Kidney (tissue), 14 donors: Measurements from ENCODE around the gene RAPGEF6. TPM values are rescaled to one million over a fixed set of nuclear protein-coding genes. Genes with fewer than 3 reads are reported as not detected.

Source experiments
- DNase-seq, 5 donors: peaks; one replicate each; pipeline ENCODE4 v3.0.0-alpha.2; 2013 to 2020
- FAIRE-seq: peaks from 2 replicates; lab custom pipeline; 2012; peaks lifted over from hg19 to GRCh38; lab: Jason Lieb, UNC
- H3K27ac ChIP-seq, 2 donors: one replicate each; pipeline ENCODE4 v1.7.0; 2013; ENCODE audit warnings: low read depth in 2 of 2, low read length in 2 of 2, inconsistent platforms in 1 of 2
- H3K27me3 ChIP-seq: one replicate; pipeline ENCODE4 v1.7.1; 2013; ENCODE audit warnings: low read length, inconsistent platforms; ENCODE audit not compliant: control insufficient read depth, insufficient read depth
- H3K36me3 ChIP-seq, 3 donors: one replicate each; pipeline versions ENCODE4 v1.7.0 to v1.7.1; 2013; ENCODE audit warnings: low read length in 3 of 3, control low read depth in 1 of 3, inconsistent platforms in 1 of 3; ENCODE audit not compliant: insufficient read depth in 3 of 3, control insufficient read depth in 2 of 3
- H3K4me1 ChIP-seq, 3 donors: one replicate each; pipeline versions ENCODE4 v1.7.0 to v1.7.1; 2013; ENCODE audit warnings: low read length in 3 of 3, inconsistent platforms in 1 of 3, low read depth in 1 of 3; ENCODE audit not compliant: control insufficient read depth in 2 of 3, insufficient read depth in 2 of 3
- H3K4me3 ChIP-seq, 3 donors: one replicate each; pipeline versions ENCODE4 v1.7.0 to v1.8.1; 2013; ENCODE audit warnings: low read length in 3 of 3, control low read depth in 1 of 3, inconsistent platforms in 1 of 3
- H3K9ac ChIP-seq, 3 donors: one replicate each; pipeline versions ENCODE4 v1.7.0 to v1.7.1; 2013; ENCODE audit warnings: low read length in 3 of 3, control low read depth in 1 of 3, inconsistent platforms in 1 of 3
- H3K9me3 ChIP-seq, 3 donors: one replicate each; pipeline versions ENCODE4 v1.7.0 to v1.7.1; 2013; ENCODE audit warnings: low read length in 3 of 3, control low read depth in 1 of 3, inconsistent platforms in 1 of 3; ENCODE audit not compliant: control insufficient read depth in 2 of 3, insufficient read depth in 1 of 3
- CTCF ChIP-seq: IDR thresholded peaks from 3 replicates; pipeline ENCODE4 v1.5.1; 2012; ENCODE audit warnings: mild to moderate bottlenecking, moderate library complexity, borderline replicate concordance; ENCODE audit not compliant: insufficient read depth; ENCODE audit errors: extremely low read depth
- intact Hi-C: fragments of 100-400 bp; cut with DNase I; formaldehyde crosslinking; loops from one replicate; pipeline ENCODE4 v1.11.1; 2022
- polyA plus RNA-seq: library from polyadenylated mRNA; stranded (reverse); fragments of 350-450 nt; fragmentation: Illumina TruSeq; extraction: RNeasy Lipid Tissue Mini Kit (QIAGEN cat#74804); gene quantifications from one replicate; pipeline ENCODE4 v1.2.3, GENCODE V29; 2014; ENCODE audit warnings: low read depth, low replicate concordance; ENCODE audit not compliant: insufficient read depth
- total RNA-seq: library from RNA; stranded (reverse); fragmentation: NEBNext Ultra II Directional; extraction: Animal tissue kit (Norgen Biotek cat#: 25700); gene quantifications from one replicate; pipeline ENCODE4 v1.2.1, GENCODE V29; 2021
- donor health status: control.
- donor health status: control.
- donor health status: control.
- donor health status: control.
- donor health status: control.
- donor health status: DM: yes; HTN: yes; CAD: no.
- donor health status: Normal renal cell carcinoma (clear cell type).

Gene RAPGEF6
- total and polyA plus RNA-seq, 2 donors from 2014 or later = 1.8 to 28.6 TPM

GRCh38 chr5:131607418-131607817, 27.6 kb downstream of the RAPGEF6 start:
- Histone ChIP-seq H3K4me3 (no peak overlapping the region), H3K9me3 (no peaks in the 10 kb centered on the region), H3K36me3 (no peaks in the 10 kb centered on the region), H3K9ac (no peak overlapping the region), H3K4me1 (peaks cover 0 to 2% (median 0%) of the 10 kb centered on the region in 3 donors), H3K27ac (no peak overlapping the region), H3K27me3 (no peaks in the 10 kb centered on the region)
- no peak for TF ChIP-seq CTCF
- FAIRE-seq (no peak), DNase-seq (no peak)
- intact Hi-C loops = no loop called here

- no peak for FAIRE-seq
- intact Hi-C loops = no loop called here
- no peak for TF ChIP-seq CTCF
Observed at GRCh38 chr5:131605086-131605485, 29.9 kb downstream of the RAPGEF6 start.

GRCh38 chr5:131595088-131596033, 39.7 kb downstream of the RAPGEF6 start:
- FAIRE-seq (no peak), DNase-seq (no peak)
- Histone ChIP-seq H3K27me3 (no peaks in the 10 kb centered on the region), H3K27ac (no peak overlapping the region), H3K4me1 (no peaks in the 10 kb centered on the region), H3K36me3 (no peaks in the 10 kb centered on the region), H3K9me3 (peaks cover 0 to 4% (median 2%) of the 10 kb centered on the region in 3 donors), H3K4me3 (no peak overlapping the region), H3K9ac (no peak overlapping the region)
- TF ChIP-seq CTCF = no peak
- intact Hi-C loops = no loop called here

More at GRCh38 chr5:131605086-131605485, 29.9 kb downstream of the RAPGEF6 start:
- Histone ChIP-seq H3K4me3 (no peak overlapping the region), H3K4me1 (no peaks in the 10 kb centered on the region), H3K27ac (no peak overlapping the region), H3K9me3 (no peaks in the 10 kb centered on the region), H3K9ac (no peak overlapping the region), H3K36me3 (no peaks in the 10 kb centered on the region), H3K27me3 (no peaks in the 10 kb centered on the region)
- no peak for DNase-seq
